GM18951 (cell line): Measurements from ENCODE around the gene MEF2A.
"Not testable (repeated sequence)": the region's sequence is repeated elsewhere in the genome, so short reads cannot be mapped to it uniquely, and the experiment has no call there.

ENCODE experiments used
- POLR2A ChIP-seq: IDR thresholded peaks from 4 replicates; pipeline ENCODE4 v1.6.1; 2011; ENCODE audit warnings: mild to moderate bottlenecking; ENCODE audit not compliant: insufficient read length, insufficient read depth; ENCODE audit errors: extremely low read depth
- in situ Hi-C: fragments of 300-500 bp; cut with MboI; formaldehyde crosslinking; loops from one replicate; pipeline ENCODE4 v1.12.0; 2022; ENCODE audit warnings: low sequenced_read_pairs, mixed read lengths, inconsistent platforms; ENCODE audit not compliant: unreplicated experiment

Gene MEF2A

GRCh38 chr15:99628374-99629001 lies 62.7 kb downstream of the MEF2A start:
- in situ Hi-C loops = no loop called here
- TF ChIP-seq POLR2A = no peak

- TF ChIP-seq POLR2A = no peak
- in situ Hi-C loops = no loop called here
Observed at GRCh38 chr15:99630607-99631131, 64.9 kb downstream of the MEF2A start.

DNA sequence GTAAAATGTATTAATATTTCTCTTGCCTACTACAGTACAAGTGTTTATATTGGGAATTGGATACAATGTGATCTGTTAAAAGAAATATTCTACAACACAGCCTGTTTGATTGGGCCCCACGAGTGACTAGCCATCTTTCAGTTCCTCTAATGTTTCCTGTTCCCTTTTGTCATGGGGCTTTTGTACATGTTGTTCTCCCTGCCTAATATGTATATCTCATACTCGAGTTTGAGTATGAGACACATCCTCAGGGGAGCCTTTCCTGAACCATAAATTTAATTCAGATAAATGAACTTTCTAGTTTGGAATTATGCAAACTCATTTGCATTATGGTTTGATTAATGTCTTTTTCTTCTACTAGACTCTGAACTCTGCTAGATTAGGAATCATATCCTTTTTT lies 65.5 kb downstream of the MEF2A start:
- no peak for TF ChIP-seq POLR2A
- in situ Hi-C loops = no loop called here

DNA sequence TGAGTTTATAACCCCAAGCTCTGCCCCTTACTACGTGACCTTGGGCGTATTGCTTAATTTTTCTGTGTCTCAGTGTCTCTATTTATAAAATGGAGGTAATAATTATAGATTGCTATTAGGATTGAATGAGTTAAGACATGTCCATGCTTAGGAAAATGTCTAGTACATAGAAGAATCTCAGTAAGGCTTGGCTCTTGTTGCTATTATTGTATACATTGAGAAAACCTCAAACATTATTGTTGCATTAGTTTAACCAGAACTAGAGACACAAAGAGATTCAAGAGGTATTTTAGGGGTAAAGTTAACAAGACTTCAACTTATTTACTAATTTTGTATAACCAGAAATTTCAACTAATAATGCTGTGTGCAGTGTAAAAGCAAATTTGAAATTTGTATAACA lies 66.7 kb downstream of the MEF2A start:
- in situ Hi-C loops = no loop called here
- no peak for TF ChIP-seq POLR2A

GRCh38 chr15:99633655-99634054 lies 67.9 kb downstream of the MEF2A start:
- in situ Hi-C loops = no loop called here
- TF ChIP-seq POLR2A = no peak

DNA sequence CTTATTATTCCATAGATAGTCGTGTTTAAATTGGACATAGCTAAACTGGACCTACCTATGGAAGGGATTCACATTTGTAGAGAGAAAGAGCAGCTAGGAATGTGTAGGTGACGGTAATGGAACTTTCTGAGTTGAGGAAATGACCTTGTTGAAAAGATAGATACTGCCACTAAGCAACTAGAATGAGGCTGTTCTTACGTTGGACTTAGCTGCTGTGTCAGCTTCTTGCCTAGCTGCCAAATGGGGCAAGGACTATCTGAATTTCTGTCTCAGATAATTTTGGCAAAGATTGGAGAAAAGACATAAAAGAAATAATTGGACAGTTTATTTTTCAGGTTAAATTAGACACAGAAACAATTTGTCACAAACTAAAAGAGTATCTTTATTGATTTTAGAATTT lies 68.8 kb downstream of the MEF2A start:
- in situ Hi-C loops = no loop called here
- TF ChIP-seq POLR2A = no peak

- in situ Hi-C loops = no loop called here
- TF ChIP-seq POLR2A = no peak
Observed at GRCh38 chr15:99635145-99635544, 69.4 kb downstream of the MEF2A start.

- no peak for TF ChIP-seq POLR2A
- in situ Hi-C loops = no loop called here
Observed at GRCh38 chr15:99635794-99636193, 70.0 kb downstream of the MEF2A start.

- in situ Hi-C loops = no loop called here
- TF ChIP-seq POLR2A = no peak
Observed at GRCh38 chr15:99644913-99645542, 79.2 kb downstream of the MEF2A start.

- no peak for TF ChIP-seq POLR2A
- in situ Hi-C loops = no loop called here
Observed at GRCh38 chr15:99645543-99645935, 79.8 kb downstream of the MEF2A start.

- no peak for TF ChIP-seq POLR2A
- in situ Hi-C loops = no loop called here
Observed at GRCh38 chr15:99645951-99646350, 80.2 kb downstream of the MEF2A start.

DNA sequence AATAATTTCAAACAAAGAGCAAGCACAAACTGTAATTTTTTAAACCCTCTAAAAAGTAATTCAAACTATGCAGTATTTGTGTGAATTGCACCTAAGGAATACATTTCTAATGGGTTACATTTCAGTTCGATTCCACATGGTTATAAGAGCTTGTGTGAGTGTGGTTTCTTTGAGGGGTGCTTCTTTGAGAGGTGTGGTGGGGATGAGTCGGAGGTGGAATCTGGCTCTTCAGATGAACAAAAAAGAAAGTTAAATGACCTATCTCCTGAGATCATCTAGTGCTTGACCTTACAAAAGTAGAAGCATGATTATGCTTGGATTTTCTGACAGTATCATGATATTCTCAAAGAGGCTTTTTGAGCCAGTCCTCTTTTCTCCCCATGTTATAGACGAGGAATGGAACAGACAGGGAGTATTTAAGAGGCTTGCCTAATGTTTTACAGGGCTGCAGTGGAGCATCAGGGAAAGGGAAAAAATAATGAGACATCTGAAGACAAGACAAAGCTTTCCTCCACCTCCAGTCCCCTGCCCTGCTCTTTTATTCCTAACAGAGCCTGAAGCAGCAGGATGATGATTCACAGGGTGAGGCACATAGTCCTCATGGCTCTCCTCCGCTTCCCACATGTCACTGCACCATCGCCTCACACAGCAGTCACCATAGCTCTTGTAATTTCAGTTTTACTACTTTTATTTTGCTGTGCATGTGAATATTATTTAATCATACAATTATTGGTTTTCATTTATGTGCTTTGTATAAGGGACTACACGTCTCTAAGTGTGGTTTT lies 85.4 kb downstream of the MEF2A start:
- in situ Hi-C loops = no loop called here
- TF ChIP-seq POLR2A = no peak

GRCh38 chr15:99656205-99656604 lies 90.4 kb downstream of the MEF2A start:
- no peak for TF ChIP-seq POLR2A
- in situ Hi-C loops = no loop called here

GRCh38 chr15:99657996-99658395 lies 92.2 kb downstream of the MEF2A start:
- TF ChIP-seq POLR2A = no peak

GRCh38 chr15:99662903-99663302 lies 97.1 kb downstream of the MEF2A start:
- no peak for TF ChIP-seq POLR2A
- in situ Hi-C loops = no loop called here

More at GRCh38 chr15:99657996-99658395, 92.2 kb downstream of the MEF2A start:
- in situ Hi-C loops = no loop called here

DNA sequence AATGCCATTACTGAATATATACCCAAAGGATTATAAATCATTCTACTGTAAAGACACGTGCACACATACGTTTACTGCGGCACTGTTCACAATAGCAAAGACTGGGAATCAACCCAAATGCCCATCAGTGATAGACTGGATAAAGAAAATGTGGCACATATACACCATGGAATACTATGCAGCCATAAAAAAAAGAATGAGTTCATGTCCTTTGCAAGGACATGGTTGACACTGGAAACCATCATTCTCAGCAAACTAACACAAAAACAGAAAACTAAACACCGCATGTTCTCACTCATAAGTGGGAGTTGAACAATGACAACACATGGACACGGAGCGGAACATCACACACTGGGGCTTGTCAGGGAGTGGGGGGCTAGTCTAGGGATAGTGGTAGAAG lies 100.3 kb downstream of the MEF2A start:
- in situ Hi-C loops = not testable (repeated sequence)
